NCI-H510A treated with DMSO at 0.1 percent for 48 hours (cell line): ENCODE measurements around the gene LRP1.

Experiments
- DNase-seq: peaks from one replicate; lab custom pipeline; 2025; lab: John Stamatoyannopoulos, UW

LRP1 gene

GRCh38 chr12:57236201-57236924, 108.1 kb downstream of the LRP1 start:
- no peak for DNase-seq

GRCh38 chr12:57236925-57237595, 108.8 kb downstream of the LRP1 start:
- DNase-seq = no peak

- DNase-seq = peak; percentile 73
Observed at GRCh38 chr12:57237596-57237931, 109.3 kb downstream of the LRP1 start.

- DNase-seq = peak; percentile 73
Observed at GRCh38 chr12:57237932-57238853, 109.9 kb downstream of the LRP1 start.

- DNase-seq = peak; percentile 81
Observed at GRCh38 chr12:57238854-57239554, 110.7 kb downstream of the LRP1 start.

GRCh38 chr12:57239587-57240065, 111.3 kb downstream of the LRP1 start:
- DNase-seq = peak; percentile 38

GRCh38 chr12:57240066-57240921, 112.0 kb downstream of the LRP1 start:
- DNase-seq = peak; percentile 73

GRCh38 chr12:57240926-57241401, 112.7 kb downstream of the LRP1 start:
- DNase-seq = no peak

- DNase-seq = no peak
Observed at GRCh38 chr12:57241402-57242310, 113.4 kb downstream of the LRP1 start.

- no peak for DNase-seq
Observed at GRCh38 chr12:57242329-57242690, 114.0 kb downstream of the LRP1 start.

GRCh38 chr12:57242691-57243454, 114.6 kb downstream of the LRP1 start:
- peak; percentile 90 for DNase-seq

GRCh38 chr12:57243521-57244311, 115.4 kb downstream of the LRP1 start:
- peak; percentile 89 for DNase-seq

GRCh38 chr12:57244312-57244696, 116.0 kb downstream of the LRP1 start:
- no peak for DNase-seq

- DNase-seq = no peak
Observed at GRCh38 chr12:57247041-57247440, 118.8 kb downstream of the LRP1 start.

GRCh38 chr12:57248934-57249742, 120.9 kb downstream of the LRP1 start:
- DNase-seq = no peak

GRCh38 chr12:57250541-57250940, 122.3 kb downstream of the LRP1 start:
- DNase-seq = no peak

GRCh38 chr12:57250956-57251355, 122.7 kb downstream of the LRP1 start, which contains the start of gene STAC3:
STAC3 (minus strand) TSS chr12:57251187; CDS start chr12:57249636, 1,551 bp downstream.
- DNase-seq = no peak
